Stimulated activated naive CD8-positive, alpha-beta T cell treated with anti-CD3 and anti-CD28 coated beads, Interleukin-15, Interleukin-2, amounts not matched to agents 100 ng/mL and 50 ng/mL, for 24 hours (primary cell): ENCODE results near the gene METRNL.
"Not testable (repeated sequence)": the region's sequence is repeated elsewhere in the genome, so short reads cannot be mapped to it uniquely, and the experiment has no call there.

Experiments used
- H3K27ac Mint-ChIP-seq: one replicate; pipeline ENCODE4 v1.8.0; 2021; ENCODE audit warnings: mild to moderate bottlenecking, mixed read lengths
- H3K27me3 Mint-ChIP-seq: one replicate; pipeline ENCODE4 v1.8.0; 2021; ENCODE audit warnings: mixed read lengths
- H3K36me3 Mint-ChIP-seq: one replicate; pipeline ENCODE4 v1.8.0; 2021; ENCODE audit warnings: low read depth, mixed read lengths
- H3K4me1 Mint-ChIP-seq: one replicate; pipeline ENCODE4 v1.8.0; 2021; ENCODE audit warnings: low read depth, mixed read lengths
- H3K4me3 Mint-ChIP-seq: one replicate; pipeline ENCODE4 v1.8.0; 2021; ENCODE audit warnings: mild to moderate bottlenecking, mixed read lengths
- H3K9me3 Mint-ChIP-seq: one replicate; pipeline ENCODE4 v1.8.0; 2021; ENCODE audit warnings: mixed read lengths

Gene METRNL

DNA sequence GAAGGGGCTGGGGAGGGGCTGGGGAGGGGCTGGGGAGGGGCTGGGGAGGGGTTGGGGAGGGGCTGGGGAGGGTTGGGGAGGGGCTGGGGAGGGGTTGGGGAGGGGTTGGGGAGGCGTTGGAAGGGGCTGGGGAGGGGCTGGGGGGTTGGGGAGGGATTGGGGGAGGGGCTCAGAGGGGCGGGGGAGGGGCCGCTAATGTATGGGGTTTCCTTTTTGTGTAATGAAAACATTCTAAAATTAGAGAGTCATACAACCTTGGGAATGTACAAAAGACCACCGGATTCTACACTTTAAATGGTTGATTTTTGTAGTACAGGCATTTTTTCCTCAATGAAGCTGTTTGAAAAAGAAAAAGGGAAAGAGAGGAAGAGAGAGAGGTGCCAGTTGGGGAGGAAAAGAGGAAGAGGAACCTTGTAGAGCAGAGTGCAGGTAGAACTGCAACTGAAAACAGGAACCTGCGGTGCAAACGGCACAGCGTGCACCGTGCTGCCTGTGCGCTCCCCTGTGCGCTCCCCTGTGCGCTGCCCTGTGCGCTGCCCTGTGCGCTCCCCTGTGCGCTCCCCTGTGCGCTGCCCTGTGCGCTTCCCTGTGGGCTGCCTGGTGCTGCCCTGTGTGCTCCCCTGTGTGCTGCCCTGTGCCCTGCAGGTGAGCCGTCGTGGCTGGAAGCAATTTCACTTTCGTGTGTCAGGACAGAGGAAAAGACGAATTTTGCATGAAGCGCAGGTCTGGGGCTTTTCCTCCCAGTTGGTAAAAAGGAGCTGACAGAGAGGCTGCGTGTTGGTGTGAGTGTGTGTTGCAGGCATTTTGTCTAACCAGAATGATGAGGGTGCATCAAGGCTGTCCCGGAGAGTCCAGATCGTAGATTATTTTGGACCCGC, 40.8 kb downstream of the METRNL start:
- H3K4me1 Mint-ChIP-seq: peaks cover 31% of the 10 kb centered on the region
- no peaks in the 10 kb centered on the region for H3K9me3 Mint-ChIP-seq
- peaks cover 37% of the 10 kb centered on the region for H3K27me3 Mint-ChIP-seq
- peak overlapping the region; percentile 44 for H3K4me3 Mint-ChIP-seq
- no peaks in the 10 kb centered on the region for H3K36me3 Mint-ChIP-seq
- peak overlapping the region; percentile 45 for H3K27ac Mint-ChIP-seq

DNA sequence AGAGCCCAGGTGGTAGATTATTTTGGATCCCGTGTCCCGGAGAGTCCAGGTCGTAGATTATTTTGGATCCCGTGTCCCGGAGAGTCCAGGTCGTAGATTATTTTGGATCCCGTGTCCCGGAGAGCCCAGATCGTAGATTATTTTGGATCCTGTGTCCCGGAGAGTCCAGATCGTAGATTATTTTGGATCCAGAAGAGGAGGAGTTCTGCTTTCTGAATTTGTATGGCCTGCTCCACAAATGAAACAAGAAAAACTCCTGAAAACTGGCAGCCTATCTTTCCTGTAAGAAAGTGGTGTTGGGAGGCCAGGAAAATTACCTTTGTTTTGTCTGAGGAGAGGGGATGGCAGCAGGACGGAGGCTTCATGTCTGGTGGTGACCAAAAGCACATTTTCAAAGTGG, 42.1 kb downstream of the METRNL start:
- Mint-ChIP-seq H3K27me3 (peaks cover 48% of the 10 kb centered on the region), H3K4me1 (peaks cover 42% of the 10 kb centered on the region)
- not testable (repeated sequence) for H3K9me3 Mint-ChIP-seq, H3K36me3 Mint-ChIP-seq, H3K27ac Mint-ChIP-seq, H3K4me3 Mint-ChIP-seq

GRCh38 chr17:83121921-83122820, 42.8 kb downstream of the METRNL start:
- H3K4me1 Mint-ChIP-seq: peaks cover 42% of the 10 kb centered on the region
- no peaks in the 10 kb centered on the region for H3K9me3 Mint-ChIP-seq
- no peak overlapping the region for H3K27ac Mint-ChIP-seq
- no peaks in the 10 kb centered on the region for H3K36me3 Mint-ChIP-seq
- H3K4me3 Mint-ChIP-seq: no peak overlapping the region
- peaks cover 48% of the 10 kb centered on the region for H3K27me3 Mint-ChIP-seq

DNA sequence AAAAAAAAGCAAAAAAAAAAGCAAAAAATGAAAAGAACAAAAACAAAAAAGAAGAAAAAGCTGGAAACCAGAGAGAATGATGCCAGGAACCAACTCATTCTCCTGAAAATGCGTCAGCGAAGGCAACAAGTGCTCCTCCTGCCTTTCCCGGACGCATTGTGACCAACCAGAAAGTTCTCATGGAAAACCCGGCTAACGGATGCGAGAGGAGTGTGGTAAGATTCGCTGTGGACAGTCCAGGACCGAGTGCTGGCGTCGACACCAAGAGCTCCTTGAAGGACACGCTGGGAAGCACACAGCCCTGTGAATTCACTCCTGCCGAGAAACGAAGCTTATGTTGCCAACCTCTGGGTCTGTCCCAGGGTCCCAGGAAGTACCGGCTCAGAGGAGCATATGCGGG, 43.4 kb downstream of the METRNL start:
- no peak overlapping the region for H3K4me3 Mint-ChIP-seq

GRCh38 chr17:83123896-83124801, 44.7 kb downstream of the METRNL start:
- Mint-ChIP-seq H3K36me3 (no peaks in the 10 kb centered on the region), H3K27me3 (peaks cover 37% of the 10 kb centered on the region), H3K4me1 (peaks cover 33% of the 10 kb centered on the region), H3K4me3 (no peak overlapping the region), H3K27ac (no peak overlapping the region), H3K9me3 (no peaks in the 10 kb centered on the region)

More for the DNA sequence above, 43.4 kb downstream of the METRNL start:
- Mint-ChIP-seq H3K4me1 (peaks cover 42% of the 10 kb centered on the region), H3K27ac (no peak overlapping the region), H3K9me3 (no peaks in the 10 kb centered on the region), H3K27me3 (peaks cover 48% of the 10 kb centered on the region), H3K36me3 (no peaks in the 10 kb centered on the region)

- no peak overlapping the region for H3K4me3 Mint-ChIP-seq
- H3K4me1 Mint-ChIP-seq: peaks cover 26% of the 10 kb centered on the region
- peak overlapping the region; percentile 36 for H3K27ac Mint-ChIP-seq
- H3K27me3 Mint-ChIP-seq: peaks cover 34% of the 10 kb centered on the region
- H3K9me3 Mint-ChIP-seq: no peaks in the 10 kb centered on the region
- H3K36me3 Mint-ChIP-seq: no peaks in the 10 kb centered on the region
These were observed 45.6 kb downstream of the METRNL start for GRCh38 chr17:83124871-83125514.

DNA sequence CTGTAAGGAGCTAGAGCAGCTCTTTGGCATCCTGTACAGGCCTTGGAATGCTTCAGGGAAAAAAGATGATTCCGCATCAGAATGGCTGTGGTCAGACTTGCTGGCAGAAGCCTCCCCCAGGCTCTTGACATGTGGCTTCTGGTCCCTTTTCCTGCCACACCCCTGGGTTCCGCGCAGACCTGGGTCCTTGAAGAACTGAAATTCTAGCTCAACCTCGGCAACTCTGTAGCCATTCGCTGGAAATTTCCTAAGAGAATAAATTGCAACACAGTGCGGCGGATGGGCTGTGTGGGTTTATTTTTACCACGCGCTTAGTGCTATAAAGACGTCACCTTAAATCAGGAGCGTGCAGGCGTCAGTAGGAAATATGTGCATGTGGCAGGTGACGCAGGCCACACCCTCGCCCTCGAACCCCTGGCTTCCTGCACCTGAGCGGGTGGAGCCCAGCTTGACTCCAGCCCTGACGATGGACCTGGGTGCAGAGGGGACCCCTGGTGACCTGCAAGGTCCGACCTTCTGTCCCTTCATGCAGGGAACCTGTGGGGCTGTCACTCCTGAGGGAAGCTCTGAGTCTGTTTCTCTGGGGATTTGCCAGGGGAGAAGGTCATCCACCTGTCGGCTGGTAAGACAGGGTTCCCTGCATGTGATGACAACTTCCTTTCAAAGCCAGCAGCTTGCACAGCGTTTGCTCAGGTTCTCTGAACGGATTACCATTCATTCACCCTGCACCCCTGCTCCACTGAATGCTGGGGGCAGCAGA, 46.3 kb downstream of the METRNL start:
- H3K36me3 Mint-ChIP-seq: no peaks in the 10 kb centered on the region
- peaks cover 28% of the 10 kb centered on the region for H3K27me3 Mint-ChIP-seq
- no peak overlapping the region for H3K4me3 Mint-ChIP-seq
- peaks cover 19% of the 10 kb centered on the region for H3K4me1 Mint-ChIP-seq
- no peaks in the 10 kb centered on the region for H3K9me3 Mint-ChIP-seq
- H3K27ac Mint-ChIP-seq: no peak overlapping the region

DNA sequence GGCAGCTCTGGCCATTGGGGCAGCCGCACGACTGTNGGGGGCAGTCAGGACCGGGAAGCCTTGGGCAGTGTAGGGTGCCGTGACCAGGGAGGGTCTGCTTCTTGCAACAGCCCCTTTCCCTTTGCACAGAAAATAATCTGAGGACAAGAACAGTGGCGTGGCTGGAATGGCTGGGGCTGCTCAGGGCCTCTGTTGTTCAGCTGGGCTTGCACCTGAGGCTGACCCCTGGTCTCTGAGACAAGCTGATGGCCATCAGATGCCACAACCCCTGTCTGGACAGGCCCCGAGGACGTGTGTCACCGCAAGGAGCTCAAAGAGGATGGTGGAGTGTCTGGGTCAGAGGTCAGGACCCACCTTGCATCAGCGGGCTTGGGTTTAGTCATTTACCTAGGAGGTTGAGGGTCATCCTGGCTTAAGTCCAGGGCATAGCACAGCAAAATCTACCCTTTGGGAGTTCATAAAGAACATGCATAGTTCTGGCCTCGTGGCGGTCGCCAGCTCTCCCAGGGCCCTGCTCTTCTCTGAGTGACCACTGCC, 46.9 kb downstream of the METRNL start:
- Mint-ChIP-seq H3K4me1 (peaks cover 18% of the 10 kb centered on the region), H3K4me3 (no peak overlapping the region), H3K9me3 (no peaks in the 10 kb centered on the region), H3K27ac (no peak overlapping the region), H3K27me3 (peaks cover 28% of the 10 kb centered on the region), H3K36me3 (no peaks in the 10 kb centered on the region)

GRCh38 chr17:83127431-83128160, 48.2 kb downstream of the METRNL start:
- H3K27me3 Mint-ChIP-seq: peaks cover 20% of the 10 kb centered on the region

GRCh38 chr17:83128306-83129240, 49.2 kb downstream of the METRNL start:
- Mint-ChIP-seq H3K4me1 (peaks cover 17% of the 10 kb centered on the region), H3K27me3 (peaks cover 17% of the 10 kb centered on the region), H3K9me3 (no peaks in the 10 kb centered on the region), H3K27ac (no peak overlapping the region), H3K36me3 (no peaks in the 10 kb centered on the region), H3K4me3 (no peak overlapping the region)

More at GRCh38 chr17:83127431-83128160, 48.2 kb downstream of the METRNL start:
- Mint-ChIP-seq H3K27ac (no peak overlapping the region), H3K4me1 (peaks cover 18% of the 10 kb centered on the region), H3K36me3 (no peaks in the 10 kb centered on the region), H3K4me3 (no peak overlapping the region), H3K9me3 (no peaks in the 10 kb centered on the region)

DNA sequence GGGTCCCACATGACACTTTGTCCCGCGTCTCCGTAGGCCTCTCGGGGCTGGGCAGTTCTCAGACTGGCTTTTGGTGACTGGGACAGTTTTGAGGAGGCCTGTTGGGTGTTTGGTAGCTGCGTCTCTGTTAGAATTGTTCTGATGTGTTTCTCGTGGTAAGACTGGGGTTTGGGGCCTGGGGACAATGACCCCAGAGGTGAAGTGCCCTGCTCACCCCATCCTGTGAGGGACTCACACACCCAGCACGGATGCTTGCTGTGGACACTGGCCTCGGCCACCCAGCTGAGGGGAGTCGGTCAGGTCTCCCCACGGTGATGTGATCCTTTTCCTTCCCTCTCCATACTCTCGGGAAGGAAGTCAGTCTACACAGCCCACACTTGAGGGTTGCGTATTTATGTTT, 50.3 kb downstream of the METRNL start:
- peaks cover 14% of the 10 kb centered on the region for H3K4me1 Mint-ChIP-seq
- H3K27me3 Mint-ChIP-seq: peaks cover 13% of the 10 kb centered on the region
- H3K9me3 Mint-ChIP-seq: no peaks in the 10 kb centered on the region
- no peak overlapping the region for H3K27ac Mint-ChIP-seq
- no peaks in the 10 kb centered on the region for H3K36me3 Mint-ChIP-seq
- H3K4me3 Mint-ChIP-seq: no peak overlapping the region

- Mint-ChIP-seq H3K27ac (no peak overlapping the region), H3K4me1 (no peaks in the 10 kb centered on the region), H3K4me3 (no peak overlapping the region)
These were observed 52.1 kb downstream of the METRNL start for GRCh38 chr17:83131401-83132011.

More at GRCh38 chr17:83131401-83132011, 52.1 kb downstream of the METRNL start:
- no peaks in the 10 kb centered on the region for H3K36me3 Mint-ChIP-seq
- H3K9me3 Mint-ChIP-seq: no peaks in the 10 kb centered on the region
- no peaks in the 10 kb centered on the region for H3K27me3 Mint-ChIP-seq
